Measurements from ENCODE around the gene CKLF. TPM values are rescaled to one million over a fixed set of nuclear protein-coding genes. Genes with fewer than 3 reads are reported as not detected.

Gene CKLF
- polyA plus RNA-seq, 1 donor = 30.9 TPM

- peaks cover 29% of the 10 kb centered on the region for H3K4me1 ChIP-seq (ENCODE audit: control insufficient read depth, insufficient read depth, low read length)
- 86% methylated on average over 1 of the region's 8 CpGs for WGBS (ENCODE audit: insufficient coverage, low lambda C conversion rate)
- H3K36me3 ChIP-seq (ENCODE audit: control insufficient read depth, insufficient read depth, low read length) = peaks cover 4% of the 10 kb centered on the region
- peaks cover 4% of the 10 kb centered on the region for H3K9me3 ChIP-seq (ENCODE audit: control insufficient read depth, low read depth, low read length)
- H3K27ac ChIP-seq (ENCODE audit: low read length) = peak overlapping the region; percentile 83
- peak overlapping the region; percentile 65 for H3K4me3 ChIP-seq (ENCODE audit: low read length)
- H3K27me3 ChIP-seq (ENCODE audit: control insufficient read depth, insufficient read depth, low read length) = no peaks in the 10 kb centered on the region
- DNase-seq = no peak
Observed at GRCh38 chr16:66551788-66552285, 539 bp upstream of the CKLF start.

- H3K4me1 ChIP-seq (ENCODE audit: control insufficient read depth, insufficient read depth, low read length) = peaks cover 29% of the 10 kb centered on the region
- no peak overlapping the region for H3K27ac ChIP-seq (ENCODE audit: low read length)
Observed at GRCh38 chr16:66553223-66553622, 847 bp downstream of the CKLF start.

GRCh38 chr16:66554021-66554420 is 1.6 kb downstream of the CKLF start:
- WGBS (ENCODE audit: insufficient coverage, low lambda C conversion rate) = 100% methylated on average over 3 of the region's 3 CpGs
- Histone ChIP-seq H3K4me1 (ENCODE audit: control insufficient read depth, insufficient read depth, low read length) (peaks cover 28% of the 10 kb centered on the region), H3K27ac (ENCODE audit: low read length) (no peak overlapping the region), H3K27me3 (ENCODE audit: control insufficient read depth, insufficient read depth, low read length) (no peaks in the 10 kb centered on the region), H3K9me3 (ENCODE audit: control insufficient read depth, low read depth, low read length) (peaks cover 4% of the 10 kb centered on the region), H3K36me3 (ENCODE audit: control insufficient read depth, insufficient read depth, low read length) (peaks cover 6% of the 10 kb centered on the region), H3K4me3 (ENCODE audit: low read length) (no peak overlapping the region)
- no peak for DNase-seq

More at GRCh38 chr16:66553223-66553622, 847 bp downstream of the CKLF start:
- Histone ChIP-seq H3K9me3 (ENCODE audit: control insufficient read depth, low read depth, low read length) (peaks cover 4% of the 10 kb centered on the region), H3K4me3 (ENCODE audit: low read length) (peak overlapping the region; percentile 65), H3K36me3 (ENCODE audit: control insufficient read depth, insufficient read depth, low read length) (peaks cover under 1% of the 10 kb centered on the region), H3K27me3 (ENCODE audit: control insufficient read depth, insufficient read depth, low read length) (no peaks in the 10 kb centered on the region)
- DNase-seq = no peak
- no CpG with 5 or more reads among the region's 8 CpGs for WGBS (ENCODE audit: insufficient coverage, low lambda C conversion rate)

- H3K4me3 ChIP-seq (ENCODE audit: low read length) = no peak overlapping the region
- no peak overlapping the region for H3K27ac ChIP-seq (ENCODE audit: low read length)
- peaks cover 24% of the 10 kb centered on the region for H3K4me1 ChIP-seq (ENCODE audit: control insufficient read depth, insufficient read depth, low read length)
- WGBS (ENCODE audit: insufficient coverage, low lambda C conversion rate) = 85% methylated on average over 5 of the region's 6 CpGs
- DNase-seq = no peak
- no peaks in the 10 kb centered on the region for H3K27me3 ChIP-seq (ENCODE audit: control insufficient read depth, insufficient read depth, low read length)
- H3K9me3 ChIP-seq (ENCODE audit: control insufficient read depth, low read depth, low read length) = peaks cover 4% of the 10 kb centered on the region
- peaks cover 9% of the 10 kb centered on the region for H3K36me3 ChIP-seq (ENCODE audit: control insufficient read depth, insufficient read depth, low read length)
Observed at GRCh38 chr16:66554495-66554894, 2.1 kb downstream of the CKLF start.

GRCh38 chr16:66560107-66560506 is 7.7 kb downstream of the CKLF start:
- H3K9me3 ChIP-seq (ENCODE audit: control insufficient read depth, low read depth, low read length) = no peaks in the 10 kb centered on the region
- no peak overlapping the region for H3K4me3 ChIP-seq (ENCODE audit: low read length)
- H3K27me3 ChIP-seq (ENCODE audit: control insufficient read depth, insufficient read depth, low read length) = no peaks in the 10 kb centered on the region
- H3K36me3 ChIP-seq (ENCODE audit: control insufficient read depth, insufficient read depth, low read length) = peaks cover 24% of the 10 kb centered on the region
- no peak overlapping the region for H3K27ac ChIP-seq (ENCODE audit: low read length)
- DNase-seq = no peak
- no peaks in the 10 kb centered on the region for H3K4me1 ChIP-seq (ENCODE audit: control insufficient read depth, insufficient read depth, low read length)
- WGBS (ENCODE audit: insufficient coverage, low lambda C conversion rate) = 100% methylated on average over 1 of the region's 1 CpG

DNA sequence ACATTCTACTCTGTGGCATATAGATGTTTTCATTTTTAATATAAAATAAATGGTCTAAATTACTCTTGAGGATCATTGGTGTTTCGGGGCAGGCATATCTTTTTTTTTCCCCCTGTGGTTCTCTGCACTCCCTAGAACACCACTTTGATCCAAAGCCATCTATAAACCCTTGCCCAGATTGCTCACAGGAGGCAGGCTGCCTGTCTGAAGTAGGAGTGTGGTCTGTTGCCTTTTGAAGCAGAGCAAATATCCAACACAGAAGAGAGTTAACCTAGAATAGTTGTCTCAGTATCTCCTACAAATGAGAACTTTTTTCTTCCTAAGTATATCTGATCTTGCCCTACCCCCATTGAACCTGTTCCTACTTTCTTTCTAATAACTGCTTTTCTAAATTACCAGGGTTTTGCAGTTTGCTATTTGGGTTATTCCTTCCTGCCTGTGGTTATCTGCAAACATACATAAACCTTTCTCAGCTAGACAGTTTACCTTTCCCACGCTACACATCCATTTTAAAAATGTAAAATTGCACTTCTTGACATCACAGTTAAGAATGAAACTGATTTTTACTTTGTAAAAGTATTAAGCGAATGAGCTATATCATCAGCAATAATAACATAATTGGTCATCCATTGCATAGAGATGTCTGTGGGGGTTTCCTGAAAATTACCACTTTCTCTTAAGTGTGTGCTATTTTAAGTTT is 9.2 kb downstream of the CKLF start:
- no peak overlapping the region for H3K4me3 ChIP-seq (ENCODE audit: low read length)
- peaks cover 32% of the 10 kb centered on the region for H3K36me3 ChIP-seq (ENCODE audit: control insufficient read depth, insufficient read depth, low read length)
- 93% methylated on average over 2 of the region's 3 CpGs for WGBS (ENCODE audit: insufficient coverage, low lambda C conversion rate)
- no peaks in the 10 kb centered on the region for H3K4me1 ChIP-seq (ENCODE audit: control insufficient read depth, insufficient read depth, low read length)
- no peak for DNase-seq
- H3K27me3 ChIP-seq (ENCODE audit: control insufficient read depth, insufficient read depth, low read length) = no peaks in the 10 kb centered on the region
- H3K9me3 ChIP-seq (ENCODE audit: control insufficient read depth, low read depth, low read length) = peaks cover 4% of the 10 kb centered on the region
- H3K27ac ChIP-seq (ENCODE audit: low read length) = no peak overlapping the region

DNA sequence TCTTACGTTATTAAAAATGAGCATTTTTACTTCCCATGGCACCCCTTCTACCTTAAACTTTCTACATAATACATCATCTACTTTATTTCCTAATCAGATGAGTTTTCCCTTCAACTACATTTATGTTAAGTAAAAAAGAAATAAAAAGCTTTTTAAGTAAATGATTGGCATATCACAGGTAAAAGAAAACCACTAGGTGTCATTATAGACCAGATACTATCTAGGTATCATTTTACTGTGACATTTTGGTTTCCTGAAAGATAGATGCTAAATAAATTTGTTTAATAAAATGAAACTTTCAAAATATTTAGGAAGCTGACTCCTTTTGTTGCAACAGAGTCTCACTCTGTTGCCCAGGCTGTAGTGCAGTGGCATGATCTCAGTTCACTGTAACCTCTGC is 10.0 kb downstream of the CKLF start:
- H3K36me3 ChIP-seq (ENCODE audit: control insufficient read depth, insufficient read depth, low read length) = peaks cover 37% of the 10 kb centered on the region

GRCh38 chr16:66562986-66563385 is 10.6 kb downstream of the CKLF start:
- no CpG with 5 or more reads among the region's 2 CpGs for WGBS (ENCODE audit: insufficient coverage, low lambda C conversion rate)

More for the DNA sequence above, 10.0 kb downstream of the CKLF start:
- WGBS (ENCODE audit: insufficient coverage, low lambda C conversion rate) = 67% methylated on average over 1 of the region's 1 CpG
- Histone ChIP-seq H3K27me3 (ENCODE audit: control insufficient read depth, insufficient read depth, low read length) (no peaks in the 10 kb centered on the region), H3K27ac (ENCODE audit: low read length) (no peak overlapping the region), H3K4me3 (ENCODE audit: low read length) (no peak overlapping the region), H3K4me1 (ENCODE audit: control insufficient read depth, insufficient read depth, low read length) (no peaks in the 10 kb centered on the region), H3K9me3 (ENCODE audit: control insufficient read depth, low read depth, low read length) (peaks cover 4% of the 10 kb centered on the region)
- DNase-seq = no peak

DNA sequence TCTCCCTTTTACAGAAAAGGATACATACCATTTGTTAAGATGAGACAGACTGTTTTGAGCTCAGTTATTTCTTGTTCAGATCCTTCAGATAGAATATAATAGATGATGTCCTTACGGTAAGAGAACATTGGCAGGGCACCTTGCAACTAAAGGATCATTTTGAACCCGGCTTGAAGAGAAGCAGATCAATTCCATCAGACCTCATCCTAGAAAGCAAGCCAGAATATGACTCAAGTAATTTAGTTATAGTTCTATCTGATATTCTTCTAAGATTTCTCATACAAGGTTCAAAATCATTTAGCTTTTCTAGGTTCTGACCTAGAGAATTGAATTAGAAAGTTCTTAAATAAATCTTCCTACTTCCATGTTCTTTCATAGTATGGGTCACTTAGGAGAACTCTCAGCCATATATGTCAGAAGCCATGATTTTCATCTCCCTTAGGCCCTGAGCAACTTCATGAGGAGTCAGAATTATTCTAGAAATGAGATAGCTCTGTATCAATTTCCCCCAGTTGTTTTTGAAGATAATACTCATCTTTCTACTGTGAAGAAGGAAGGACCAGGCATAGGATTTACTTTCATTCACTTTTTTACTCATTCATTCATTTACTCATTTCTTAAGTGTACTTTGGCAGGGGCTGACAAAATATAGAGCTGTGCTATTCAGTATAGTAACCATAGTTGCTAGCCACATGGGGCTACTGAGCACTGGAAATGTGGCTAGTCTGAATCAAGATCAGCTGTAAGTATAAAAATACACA is 11.4 kb downstream of the CKLF start:
- Histone ChIP-seq H3K36me3 (ENCODE audit: control insufficient read depth, insufficient read depth, low read length) (peaks cover 34% of the 10 kb centered on the region), H3K4me1 (ENCODE audit: control insufficient read depth, insufficient read depth, low read length) (no peaks in the 10 kb centered on the region), H3K27me3 (ENCODE audit: control insufficient read depth, insufficient read depth, low read length) (no peaks in the 10 kb centered on the region), H3K27ac (ENCODE audit: low read length) (no peak overlapping the region), H3K9me3 (ENCODE audit: control insufficient read depth, low read depth, low read length) (peaks cover 4% of the 10 kb centered on the region), H3K4me3 (ENCODE audit: low read length) (no peak overlapping the region)
- WGBS (ENCODE audit: insufficient coverage, low lambda C conversion rate) = no CpG with 5 or more reads among the region's 2 CpGs
- DNase-seq = no peak

More at GRCh38 chr16:66562986-66563385, 10.6 kb downstream of the CKLF start:
- Histone ChIP-seq H3K4me1 (ENCODE audit: control insufficient read depth, insufficient read depth, low read length) (no peaks in the 10 kb centered on the region), H3K27ac (ENCODE audit: low read length) (no peak overlapping the region), H3K36me3 (ENCODE audit: control insufficient read depth, insufficient read depth, low read length) (peaks cover 37% of the 10 kb centered on the region), H3K27me3 (ENCODE audit: control insufficient read depth, insufficient read depth, low read length) (no peaks in the 10 kb centered on the region), H3K4me3 (ENCODE audit: low read length) (no peak overlapping the region), H3K9me3 (ENCODE audit: control insufficient read depth, low read depth, low read length) (peaks cover 4% of the 10 kb centered on the region)
- DNase-seq = no peak

DNA sequence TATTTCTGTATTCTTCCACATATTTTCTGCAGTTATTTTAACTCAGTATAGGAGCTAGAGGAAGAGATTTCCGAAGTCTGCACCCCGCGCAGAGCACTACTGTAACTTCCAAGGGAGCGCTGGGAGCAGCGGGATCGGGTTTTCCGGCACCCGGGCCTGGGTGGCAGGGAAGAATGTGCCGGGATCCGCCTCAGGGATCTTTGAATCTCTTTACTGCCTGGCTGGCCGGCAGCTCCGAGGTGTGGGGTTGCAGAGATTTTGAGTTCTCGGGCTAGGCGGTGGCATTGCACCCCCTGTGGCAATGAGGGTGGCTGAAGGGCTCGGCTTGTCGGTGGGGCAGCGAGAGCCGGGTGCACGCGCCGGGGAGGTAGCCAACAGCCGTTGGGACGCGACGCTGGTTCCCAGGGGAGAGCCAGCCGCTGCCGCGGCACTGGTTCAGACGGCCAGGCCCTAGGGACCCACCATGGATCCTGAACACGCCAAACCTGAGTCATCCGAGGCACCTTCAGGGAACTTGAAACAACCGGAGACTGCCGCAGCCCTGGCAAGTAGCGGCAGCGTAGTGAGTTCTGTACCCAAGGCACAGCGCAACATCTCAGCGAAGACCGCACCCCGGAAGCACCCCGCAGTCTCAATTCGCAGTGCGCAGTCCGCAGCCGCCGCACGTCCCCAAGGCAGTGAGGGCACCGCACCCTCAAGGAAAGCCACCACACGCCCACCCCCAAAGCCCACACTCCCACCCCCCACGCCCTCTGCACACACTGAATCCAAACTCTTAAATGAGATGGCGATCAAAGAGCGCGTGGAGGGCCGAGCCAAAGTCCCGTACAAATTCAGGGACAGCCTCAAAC is 13.9 kb downstream of the CKLF start, which contains the start of gene CMTM1:
TSS of gene CMTM1 (plus strand) at position 389 of the 851 bp plus-strand sequence. CDS start at position 464, 75 bp downstream.
- no peak within 1 kb of the TSS for H3K4me3 ChIP-seq (ENCODE audit: low read length)
- H3K36me3 ChIP-seq (ENCODE audit: control insufficient read depth, insufficient read depth, low read length) = peaks cover 18% of the 10 kb centered on the region
- DNase-seq = no peak
- no peak within 1 kb of the TSS for H3K27ac ChIP-seq (ENCODE audit: low read length)
- peaks cover 7% of the 10 kb centered on the region for H3K4me1 ChIP-seq (ENCODE audit: control insufficient read depth, insufficient read depth, low read length)
- WGBS (ENCODE audit: insufficient coverage, low lambda C conversion rate) = no CpG with 5 or more reads among the region's 54 CpGs
- H3K27me3 ChIP-seq (ENCODE audit: control insufficient read depth, insufficient read depth, low read length) = no peaks in the 10 kb centered on the region
- peaks cover 4% of the 10 kb centered on the region for H3K9me3 ChIP-seq (ENCODE audit: control insufficient read depth, low read depth, low read length)
